ENCODE data around the gene SLTM. TPM values are rescaled to one million over a fixed set of nuclear protein-coding genes. Genes with fewer than 3 reads are reported as not detected.

The SLTM gene
- total RNA-seq, 1 experiment from 2014 or later = 92.9 TPM

Small RNA genes within 50 kb of the gene (small RNA-seq; reads per million reads assigned to genes)
- not detected for gene ZNF444P1

Other genes with a start within 250 kb of the SLTM start
- 138 and 145 TPM in 2 replicates for gene ADAM10, start 184.0 kb downstream of the SLTM start, total RNA-seq (2014; rRNA removed; shearing (Covaris generic))
- gene MINDY2, start 162.4 kb downstream of the SLTM start, total RNA-seq (2014; rRNA removed; shearing (Covaris generic)) = 11.0 and 16.2 TPM in 2 replicates
- 12.7 and 12.9 TPM in 2 replicates for gene RNF111, start 54.0 kb upstream of the SLTM start, total RNA-seq (2014; rRNA removed; shearing (Covaris generic))
- gene CCNB2, start 171.5 kb upstream of the SLTM start, total RNA-seq (2014; rRNA removed; shearing (Covaris generic)) = 84.6 and 89.0 TPM in 2 replicates

All from HT-29 (cell line).